SKM-1 treated with dmso at 0.1 percent for 144 hours (cell line): Measurements from ENCODE around the gene ITIH3.
A peak's percentile ranks its signal among the peaks of the same experiment; 100 is the strongest.

Experiments used
- DNase-seq: peaks from one replicate; lab custom pipeline; 2025; ENCODE audit not compliant: unreplicated experiment; lab: John Stamatoyannopoulos, UW

ITIH3 gene

DNA sequence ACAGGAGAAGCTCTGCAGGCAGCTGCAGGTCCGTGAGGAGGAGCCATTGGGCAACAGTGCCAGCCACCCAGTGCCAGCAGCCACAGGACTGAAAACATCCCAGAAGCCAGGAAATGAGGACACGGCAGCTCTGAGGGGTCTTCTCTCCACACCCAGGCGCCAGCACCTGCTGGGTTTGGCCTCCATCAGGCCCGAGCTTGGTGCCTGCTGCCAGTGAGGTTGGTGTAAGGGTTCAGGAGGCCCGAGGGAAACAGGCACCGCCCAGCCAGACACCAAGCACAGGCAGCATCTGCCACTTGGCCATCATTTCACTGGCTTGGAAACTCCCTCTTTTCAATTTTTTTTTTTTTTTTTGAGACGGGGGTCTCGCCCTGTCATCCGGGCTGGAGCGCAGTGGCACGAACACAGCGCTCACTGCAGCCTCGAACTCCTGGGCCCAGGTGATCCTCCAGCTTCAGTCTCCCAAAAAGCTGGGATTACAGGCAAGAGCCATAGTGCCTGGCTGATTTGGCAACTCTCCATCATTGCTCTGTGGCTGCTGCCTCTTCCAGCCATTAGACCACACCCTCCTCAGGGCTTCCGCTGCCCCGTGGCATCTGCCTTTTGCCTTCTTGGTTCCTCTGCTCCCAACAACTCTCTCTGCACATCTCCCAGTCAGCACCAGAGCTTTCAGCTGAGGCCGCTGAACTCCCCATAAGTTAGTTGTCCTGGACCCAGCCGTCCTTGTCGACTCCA lies 1.5 kb upstream of the ITIH3 start:
- no peak for DNase-seq

DNA sequence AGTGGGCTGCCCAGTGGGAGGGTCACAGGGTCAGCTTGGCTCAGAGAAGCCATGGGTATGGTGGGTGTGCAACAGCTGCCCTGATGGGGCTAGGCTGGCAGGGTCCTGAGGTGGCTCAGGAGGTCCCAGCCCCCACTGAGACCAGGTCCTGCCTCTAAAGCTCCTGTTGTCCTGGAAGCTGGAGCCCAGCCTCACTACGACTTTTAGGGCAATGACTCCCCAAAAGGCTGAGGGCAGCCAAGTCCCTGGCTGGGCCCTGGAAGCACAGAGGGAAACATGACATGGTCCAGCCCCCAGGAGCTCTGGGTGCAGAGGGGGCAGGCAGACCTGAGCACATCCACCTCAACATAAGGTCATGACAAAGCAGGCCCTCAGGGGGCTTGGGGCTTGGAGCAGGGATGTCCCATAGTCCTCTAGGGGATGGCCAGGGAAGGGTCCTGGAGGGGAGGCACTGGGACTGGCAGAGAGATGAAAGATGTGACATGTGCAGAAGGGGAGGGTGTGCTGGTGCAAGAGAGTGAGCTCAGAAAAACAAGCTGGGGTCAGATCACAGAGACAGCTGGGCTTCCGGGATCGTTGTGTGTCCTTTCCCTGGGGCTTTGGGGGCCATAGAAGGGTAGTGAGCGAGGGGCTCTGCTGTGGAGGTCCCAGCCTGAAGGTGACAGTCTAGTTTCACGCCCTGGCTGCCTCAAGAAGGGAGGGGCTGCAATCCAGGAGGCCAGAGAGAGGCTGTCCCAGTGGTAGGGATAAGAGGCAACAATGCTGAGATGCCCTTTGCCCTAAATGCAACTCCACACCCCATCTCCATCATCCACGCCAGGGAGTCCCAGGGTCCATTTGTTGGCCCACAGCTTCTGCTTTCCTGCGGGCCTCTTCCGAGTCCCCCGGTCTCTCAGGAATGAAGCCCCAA lies 639 bp upstream of the ITIH3 start:
- no peak for DNase-seq

DNA sequence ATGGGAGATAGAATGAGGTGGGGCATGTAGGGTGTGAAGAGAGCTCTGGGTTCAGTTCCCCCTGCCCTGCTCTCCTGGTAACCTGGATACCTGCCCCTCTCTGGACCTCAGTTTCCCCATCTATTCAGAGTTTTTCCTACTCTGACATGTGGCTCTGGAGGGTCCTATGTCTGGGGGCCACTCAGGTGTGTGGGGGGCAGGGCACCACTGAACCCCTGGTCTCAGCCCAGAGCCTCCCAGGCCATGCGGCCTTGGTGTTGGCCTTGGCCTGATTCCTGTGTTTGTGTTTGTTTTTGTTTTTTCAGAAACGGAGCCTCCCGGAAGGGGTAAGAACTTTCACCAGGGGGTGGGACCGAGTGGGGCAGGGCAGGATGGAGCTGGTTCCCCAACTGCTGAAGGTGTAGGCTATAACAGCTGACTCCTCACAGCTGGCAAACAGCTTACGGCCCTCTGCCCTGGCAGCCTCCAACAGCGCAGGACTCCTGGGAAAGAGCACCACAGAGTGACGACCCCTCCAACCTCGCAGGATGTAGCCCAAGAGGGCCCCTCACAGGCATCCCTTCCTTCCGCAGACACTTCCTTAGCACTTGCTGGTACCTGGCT lies 803 bp downstream of the ITIH3 start:
- no peak for DNase-seq

DNA sequence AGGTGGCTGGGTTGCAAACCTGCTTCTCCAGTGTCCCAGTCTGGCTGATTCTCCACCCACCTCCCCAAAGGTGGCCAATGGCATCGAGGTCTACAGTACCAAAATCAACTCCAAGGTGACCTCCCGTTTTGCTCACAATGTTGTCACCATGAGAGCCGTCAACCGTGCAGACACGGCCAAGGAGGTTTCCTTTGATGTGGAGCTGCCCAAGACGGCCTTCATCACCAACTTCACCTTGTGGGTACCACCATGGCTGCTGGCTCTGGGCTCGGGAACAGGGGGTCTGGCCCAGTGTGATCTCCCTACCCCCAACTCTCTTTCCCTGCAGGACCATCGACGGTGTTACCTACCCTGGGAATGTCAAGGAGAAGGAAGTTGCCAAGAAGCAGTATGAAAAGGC lies 1.8 kb downstream of the ITIH3 start:
- no peak for DNase-seq

DNA sequence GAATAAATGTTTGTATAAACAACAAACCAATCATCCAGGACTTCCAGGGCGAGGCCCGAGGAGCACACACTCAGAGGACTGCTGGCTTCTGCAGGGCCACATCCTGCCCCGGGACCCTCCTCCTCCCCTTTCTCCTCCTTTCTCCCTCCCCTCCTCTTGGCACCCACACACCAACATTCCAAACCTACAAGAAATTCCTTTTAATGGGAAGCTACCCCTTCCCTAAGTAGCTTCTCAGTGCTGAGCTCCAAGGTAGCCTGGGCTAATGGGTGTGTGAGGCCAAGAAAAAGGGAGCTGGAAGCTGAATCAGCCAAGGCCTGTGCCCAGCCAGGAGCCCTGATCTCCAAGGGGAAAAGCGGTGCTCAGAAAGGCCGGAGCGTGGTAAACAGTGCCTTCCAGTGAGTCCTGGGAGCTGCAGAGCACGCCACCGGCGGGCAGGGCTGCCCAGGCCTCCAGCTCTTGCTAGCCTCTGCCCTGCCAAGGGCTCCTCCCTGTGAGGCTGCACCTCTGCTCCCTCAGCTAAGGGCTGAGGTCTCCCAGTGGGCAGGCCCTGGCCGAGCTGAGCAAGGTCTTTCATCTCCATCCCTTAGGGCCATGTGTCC lies 3.9 kb downstream of the ITIH3 start:
- DNase-seq = no peak

DNA sequence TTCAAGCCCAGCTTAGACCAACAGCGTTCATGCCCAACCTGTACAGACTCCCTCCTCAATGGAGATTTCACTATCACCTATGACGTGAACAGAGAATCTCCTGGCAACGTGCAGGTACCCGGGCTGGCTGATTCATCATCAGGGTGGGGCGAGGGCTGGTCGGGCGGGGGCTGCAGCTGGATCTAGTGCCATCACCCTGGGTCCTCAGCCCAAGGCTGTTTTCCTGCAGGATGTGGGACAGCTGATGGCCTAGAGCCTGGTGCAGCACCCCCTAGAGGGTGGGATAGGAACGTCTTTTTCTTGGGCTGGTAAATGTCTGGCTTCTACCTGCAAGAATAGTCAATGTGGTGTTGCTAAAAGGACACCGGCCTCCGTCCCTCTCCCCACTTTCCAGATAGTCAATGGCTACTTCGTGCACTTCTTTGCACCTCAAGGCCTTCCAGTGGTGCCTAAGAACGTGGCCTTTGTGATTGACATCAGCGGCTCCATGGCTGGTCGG lies 4.4 kb downstream of the ITIH3 start:
- no peak for DNase-seq

DNA sequence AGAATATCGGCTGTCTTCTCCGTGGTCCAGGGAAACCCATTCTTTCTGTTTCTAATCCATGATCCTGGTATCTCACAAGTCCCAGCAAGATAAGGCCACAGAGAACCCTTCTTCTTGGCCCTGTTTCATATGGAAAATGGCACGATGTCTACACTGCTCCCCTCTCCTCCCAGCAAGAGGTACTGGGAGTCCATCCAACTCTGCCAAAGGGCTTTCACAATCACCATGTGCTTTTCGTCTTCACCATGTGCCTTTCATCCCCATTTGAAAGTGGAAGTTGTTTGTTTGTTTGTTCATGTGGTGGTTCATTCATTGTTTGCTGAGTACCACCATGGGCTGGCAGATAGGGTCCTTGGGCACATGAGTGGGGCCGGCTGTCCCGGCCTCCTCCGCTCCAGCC lies 5.5 kb downstream of the ITIH3 start:
- DNase-seq = no peak

DNA sequence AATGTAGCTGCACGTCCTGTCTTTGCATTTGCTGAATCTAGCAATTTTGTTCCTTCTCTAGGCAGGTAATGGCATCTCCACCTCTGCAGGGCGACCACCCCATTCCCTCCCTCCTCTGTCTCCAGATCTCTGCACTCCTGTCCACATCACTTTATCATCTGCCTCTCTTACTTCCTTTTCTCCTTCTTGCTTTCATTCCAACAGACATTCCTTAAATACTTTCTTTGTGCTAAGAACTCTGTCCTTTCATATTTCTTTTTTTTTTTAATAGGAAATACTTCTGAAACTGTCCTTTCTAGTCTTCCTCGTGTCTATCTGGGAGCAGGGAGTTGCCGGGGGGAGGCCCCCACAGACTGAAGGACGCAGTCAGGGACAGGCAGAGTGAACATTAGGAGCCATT lies 7.2 kb downstream of the ITIH3 start:
- no peak for DNase-seq

DNA sequence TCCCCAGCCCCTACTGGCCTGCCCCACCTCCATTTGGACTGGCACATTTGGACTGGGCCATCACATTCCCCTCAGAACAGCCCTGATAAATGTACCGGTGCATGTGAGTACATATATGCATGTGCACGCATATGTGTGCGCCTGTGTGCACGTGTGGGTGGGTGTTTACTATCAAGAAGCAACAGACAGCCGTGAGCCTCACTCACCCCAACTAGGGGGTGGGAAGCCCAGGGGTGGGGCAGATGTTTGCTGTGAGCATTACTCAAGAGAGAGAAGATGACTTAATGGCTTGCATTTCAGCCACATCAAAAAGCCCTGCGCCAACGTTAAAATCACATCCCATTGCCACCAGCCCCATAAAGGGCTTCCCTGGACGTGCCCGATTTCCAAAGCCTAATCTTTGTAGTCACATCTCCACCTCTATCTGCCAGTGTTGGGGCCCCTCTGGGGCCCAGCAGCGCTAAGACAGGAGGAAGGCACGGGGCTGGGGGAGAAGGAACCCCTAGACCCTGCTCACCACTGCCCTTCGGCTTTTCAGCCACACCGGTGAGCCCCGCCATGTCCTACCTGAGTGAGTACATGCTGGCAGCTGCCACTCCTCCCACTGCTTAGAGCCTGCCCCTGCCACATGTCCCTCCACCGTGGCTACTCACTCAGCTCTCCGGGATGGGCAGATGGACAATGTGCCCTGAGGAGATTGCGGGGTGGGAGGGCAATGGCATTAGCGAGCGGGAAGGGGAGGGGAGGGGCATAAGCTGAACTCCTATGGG lies 10.9 kb downstream of the ITIH3 start:
- DNase-seq = no peak

DNA sequence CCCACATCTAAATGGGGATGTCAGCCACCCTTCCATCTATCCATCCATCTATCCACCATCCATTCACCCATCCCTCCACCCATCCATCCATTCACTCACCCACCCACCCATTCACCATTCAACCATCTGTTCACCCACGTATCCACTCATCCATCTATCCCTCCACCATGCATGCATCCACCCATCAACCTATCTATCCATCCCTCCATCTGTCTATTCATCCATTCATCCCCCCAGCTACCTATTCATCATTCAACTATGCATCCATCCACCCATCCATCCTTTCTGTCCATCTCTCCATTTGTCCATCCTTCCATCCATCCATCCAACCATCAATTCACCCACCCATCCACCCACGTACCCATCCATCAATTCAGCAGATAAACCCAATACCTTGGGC lies 14.6 kb downstream of the ITIH3 start:
- DNase-seq = no peak

DNA sequence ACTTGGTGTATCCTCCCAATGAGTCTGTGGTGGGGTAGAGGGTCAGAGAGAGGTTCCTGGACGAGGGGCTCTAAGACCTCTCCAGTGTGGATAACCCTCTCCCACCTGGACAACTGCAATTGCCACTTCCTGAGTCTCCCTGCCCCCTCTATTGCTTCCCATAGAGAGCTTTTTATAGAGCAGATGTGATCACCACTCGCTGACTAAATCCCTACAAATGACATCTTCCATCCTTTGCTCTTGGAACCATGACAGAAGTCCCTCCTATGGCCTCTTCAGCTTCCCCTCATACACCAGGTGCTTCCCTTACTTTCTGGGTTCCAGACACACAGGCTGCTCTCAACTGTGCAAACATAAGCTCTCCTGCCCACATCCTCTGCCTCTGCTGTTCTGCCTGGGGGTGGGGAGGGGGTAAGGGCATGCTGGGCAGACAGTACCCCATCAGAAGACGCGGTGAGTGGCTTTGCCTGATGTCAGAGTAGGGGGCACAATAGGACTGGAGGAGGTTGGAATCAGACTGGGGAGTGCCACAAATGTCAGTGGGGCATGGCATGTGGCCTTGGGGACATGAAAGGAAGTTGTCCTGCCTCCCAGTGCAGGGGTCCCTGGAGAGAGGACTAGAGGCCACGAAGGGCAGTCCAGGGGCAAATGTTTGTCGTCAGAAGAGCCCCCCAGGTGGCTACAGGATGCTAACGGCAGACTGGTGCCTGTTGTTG lies 15.2 kb downstream of the ITIH3 start:
- DNase-seq = no peak

DNA sequence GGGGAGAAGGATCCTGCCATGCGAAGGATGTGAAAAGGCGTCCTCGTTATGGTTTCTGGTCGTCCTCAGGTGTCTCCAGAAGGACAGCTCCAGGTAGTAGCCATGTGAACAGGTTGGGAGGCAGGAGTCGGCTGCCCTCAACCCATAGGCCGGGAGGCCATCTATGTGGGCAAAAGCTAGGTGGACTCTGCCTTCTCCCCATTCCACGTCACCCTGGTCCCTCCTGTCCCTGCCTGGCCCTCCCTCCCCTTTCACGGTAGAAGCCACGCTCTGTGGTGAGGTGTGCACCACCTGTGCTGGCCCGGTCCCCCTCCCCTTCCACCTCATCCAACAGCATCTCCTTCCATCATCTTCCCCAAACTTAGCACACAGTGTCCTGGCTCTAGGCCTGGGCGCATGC lies 16.3 kb downstream of the ITIH3 start:
- no peak for DNase-seq

DNA sequence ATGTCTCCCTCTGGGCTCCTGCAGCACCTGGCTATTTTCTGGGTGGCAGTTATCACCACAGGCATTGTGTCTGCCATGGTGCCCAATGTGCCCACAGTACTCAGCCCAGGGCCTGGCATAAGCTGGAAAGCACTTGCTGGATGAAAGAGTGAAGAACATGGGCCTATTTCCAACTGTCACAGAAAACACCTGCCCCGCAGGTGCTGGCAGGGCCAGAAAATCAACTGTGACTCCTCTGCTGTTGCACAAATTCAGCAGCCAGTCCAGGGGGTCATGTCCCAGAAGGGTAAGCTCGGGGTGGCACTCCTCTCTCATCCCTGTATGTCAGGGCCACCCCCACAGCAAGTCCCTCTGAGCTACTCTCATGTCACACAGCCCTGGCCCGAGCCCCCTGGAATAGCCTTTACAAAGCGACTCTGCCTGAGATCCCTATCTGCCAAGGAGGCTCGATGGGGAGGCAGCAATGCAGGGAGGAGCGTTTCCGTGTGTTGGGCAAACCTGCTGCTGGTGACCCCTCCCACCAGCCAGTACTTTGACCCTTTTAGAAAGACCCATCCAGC lies 16.9 kb downstream of the ITIH3 start:
- DNase-seq = no peak

DNA sequence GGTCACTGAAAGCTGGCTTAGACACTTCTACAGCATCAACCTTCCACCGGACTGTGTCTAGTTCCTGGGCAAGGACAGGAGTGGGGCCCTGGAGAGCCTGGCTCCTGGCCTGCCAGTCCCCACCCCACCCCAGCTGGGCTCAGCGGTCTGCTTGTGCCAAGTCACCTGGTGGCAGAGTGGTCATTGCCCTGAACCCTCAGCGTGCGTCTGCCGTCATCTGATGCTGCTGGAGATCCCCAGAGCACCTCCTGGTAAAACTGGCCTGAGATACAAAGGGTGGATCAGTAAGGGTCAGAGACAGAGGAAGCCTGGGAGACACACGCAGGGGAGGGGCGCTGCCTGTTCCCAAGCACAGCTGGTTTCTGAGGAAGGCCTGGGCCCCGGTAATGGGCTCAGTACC lies 19.2 kb downstream of the ITIH3 start:
- DNase-seq = no peak

DNA sequence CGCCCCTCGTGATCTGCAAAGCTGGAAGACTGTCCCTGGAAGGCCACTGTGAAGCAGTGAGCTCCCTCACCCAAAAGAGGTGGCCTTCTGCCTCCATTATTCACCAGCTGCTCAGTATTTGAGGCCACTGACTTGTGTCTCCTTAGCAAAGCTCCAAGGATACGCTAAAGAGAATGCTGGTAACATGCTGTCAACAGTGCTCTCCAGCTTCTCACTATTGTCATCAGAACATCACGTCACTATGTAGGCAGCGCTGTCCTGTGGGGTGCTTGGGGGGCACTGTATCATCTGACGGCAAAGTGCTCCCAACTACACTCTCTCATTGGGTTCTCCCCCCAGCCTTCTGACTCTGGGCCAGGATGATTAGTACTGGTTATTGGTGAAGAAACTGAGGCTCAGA lies 21.6 kb downstream of the ITIH3 start:
- DNase-seq = no peak

DNA sequence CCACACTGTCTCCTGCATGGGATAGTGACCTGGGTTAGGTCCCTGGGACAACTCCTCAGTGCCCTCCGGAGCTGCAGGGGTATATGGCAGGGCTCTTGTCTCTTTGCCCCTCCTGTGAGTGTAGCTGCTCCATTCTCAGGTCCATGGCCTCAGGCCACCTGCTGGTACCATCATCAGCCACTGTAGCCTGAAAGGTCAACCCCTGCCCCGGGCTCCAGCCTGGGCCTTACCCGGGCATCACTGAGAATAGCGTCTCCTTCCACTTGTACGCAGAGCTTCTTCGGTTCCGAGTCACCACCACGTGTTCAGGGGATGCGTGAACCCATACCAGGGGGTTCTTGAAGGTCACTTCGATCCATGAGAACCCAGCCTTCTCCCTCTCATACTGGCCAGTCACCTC lies 22.1 kb downstream of the ITIH3 start:
- no peak for DNase-seq

DNA sequence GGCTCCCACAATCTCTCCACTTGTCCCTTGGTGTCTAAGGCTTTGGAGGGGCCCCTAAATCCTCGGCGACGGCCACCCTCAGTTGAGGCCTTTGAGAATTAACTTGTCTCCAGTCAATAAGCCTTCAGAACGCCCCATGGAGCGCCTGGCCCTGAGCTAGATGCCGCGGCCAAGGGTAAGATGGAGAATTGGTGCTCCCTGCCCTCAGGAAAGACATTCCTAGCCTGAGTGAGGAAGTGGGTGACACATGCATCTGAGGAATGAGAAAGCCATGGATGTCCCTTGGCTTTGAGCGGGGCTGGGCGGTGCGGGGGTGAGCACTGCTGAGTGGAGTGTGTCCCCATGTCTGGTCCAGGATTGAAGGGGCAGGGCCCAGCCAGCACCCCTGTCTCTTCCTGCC lies 22.6 kb downstream of the ITIH3 start:
- DNase-seq = no peak

DNA sequence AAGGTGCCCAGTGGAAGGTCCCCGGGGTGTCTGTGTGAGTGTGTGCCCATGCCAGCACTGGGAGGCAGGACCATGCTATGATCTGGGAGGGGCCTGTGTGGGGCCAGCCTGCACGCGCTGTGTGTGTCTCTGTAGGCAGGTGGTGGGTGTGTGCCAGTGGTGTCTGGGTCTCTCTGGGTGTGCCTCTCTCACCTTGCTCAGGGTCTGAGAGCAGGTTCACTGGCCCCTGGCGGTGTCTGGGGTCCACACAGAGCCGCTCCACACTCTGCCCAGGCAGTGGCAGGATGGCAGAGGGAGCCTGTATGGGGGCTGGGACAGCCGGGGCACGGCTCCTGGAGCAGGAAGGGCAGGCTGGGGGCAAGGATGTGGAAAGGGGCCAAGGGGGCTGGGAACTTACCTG lies 23.3 kb downstream of the ITIH3 start:
- DNase-seq = no peak

DNA sequence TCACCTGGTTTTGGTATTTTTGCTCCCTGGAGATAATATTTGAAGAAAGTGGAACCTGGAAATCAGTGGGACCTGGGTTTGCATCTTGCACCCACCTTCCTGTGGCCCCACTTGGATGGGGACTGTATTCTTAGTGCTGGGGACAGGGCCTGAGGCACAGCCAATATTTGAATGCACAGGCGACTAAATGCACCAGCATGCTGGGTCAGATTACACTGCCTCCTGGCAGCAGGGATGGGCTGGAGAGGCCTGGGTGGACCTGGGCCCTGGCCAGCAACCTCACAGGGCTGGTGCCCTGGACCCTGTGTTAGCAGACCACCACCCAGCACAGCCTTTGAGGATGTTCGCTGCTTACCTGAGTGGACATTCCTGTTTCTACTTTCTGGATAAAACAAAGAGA lies 25.3 kb downstream of the ITIH3 start:
- no peak for DNase-seq

DNA sequence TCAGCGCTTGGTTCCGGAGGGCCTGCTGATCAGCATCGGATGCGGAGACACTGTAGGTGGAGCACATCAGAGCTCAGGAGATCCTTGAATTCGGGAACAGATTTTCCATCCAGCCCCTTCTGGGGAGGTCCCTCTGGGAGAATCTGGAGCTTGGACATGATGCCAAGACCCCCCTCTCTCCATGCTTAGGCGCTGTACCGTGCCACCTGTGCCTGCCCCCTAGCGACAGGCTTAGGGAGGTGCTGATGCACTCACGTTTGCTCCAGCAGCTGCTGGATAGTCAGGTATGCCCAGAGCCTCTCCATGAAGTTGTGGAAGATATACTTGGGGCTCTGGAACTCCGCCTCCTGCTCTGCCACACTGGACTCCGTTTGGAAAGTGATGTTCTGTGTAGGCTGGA lies 26.1 kb downstream of the ITIH3 start:
- DNase-seq = peak; percentile 19
